Stimulated activated CD4-positive, alpha-beta T cell treated with anti-CD3 and anti-CD28 coated beads, TNF-alpha, amount 100 ng/mL, for 1 hour (primary cell): ENCODE measurements around the gene SVIL.
"Not testable (repeated sequence)": the region's sequence is repeated elsewhere in the genome, so short reads cannot be mapped to it uniquely, and the experiment has no call there.

ENCODE experiments used
- DNase-seq, 3 donors: peaks; one replicate each; pipeline ENCODE4 v3.0.0-alpha.2; 2020; ENCODE audit warnings: low read depth in 3 of 3, low spot score in 1 of 3

SVIL gene

GRCh38 chr10:29493697-29494096 lies 141.1 kb downstream of the SVIL start:
- DNase-seq, result no peak

- DNase-seq, result no peak
Observed at GRCh38 chr10:29492774-29493173, 142.0 kb downstream of the SVIL start.

DNA sequence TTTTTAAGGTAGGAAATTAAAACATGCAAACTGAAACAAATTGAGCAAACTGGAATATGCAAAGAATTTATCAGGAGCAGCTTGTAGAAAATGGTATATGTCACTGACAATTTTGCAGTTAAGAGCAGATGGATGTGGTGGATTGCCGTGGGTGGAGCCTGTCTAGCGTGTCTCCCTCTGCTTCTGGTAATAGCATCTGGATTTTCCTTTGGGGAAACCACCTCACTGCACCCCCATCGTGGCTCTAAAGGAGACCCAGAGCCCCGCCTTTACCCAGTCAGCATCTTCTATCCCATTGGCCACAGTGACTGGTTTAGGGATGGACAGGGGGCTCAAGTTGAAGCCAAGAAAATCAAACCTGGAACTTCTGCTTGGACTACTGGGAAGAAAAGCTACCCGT lies 142.9 kb downstream of the SVIL start:
- DNase-seq, result no peak

DNA sequence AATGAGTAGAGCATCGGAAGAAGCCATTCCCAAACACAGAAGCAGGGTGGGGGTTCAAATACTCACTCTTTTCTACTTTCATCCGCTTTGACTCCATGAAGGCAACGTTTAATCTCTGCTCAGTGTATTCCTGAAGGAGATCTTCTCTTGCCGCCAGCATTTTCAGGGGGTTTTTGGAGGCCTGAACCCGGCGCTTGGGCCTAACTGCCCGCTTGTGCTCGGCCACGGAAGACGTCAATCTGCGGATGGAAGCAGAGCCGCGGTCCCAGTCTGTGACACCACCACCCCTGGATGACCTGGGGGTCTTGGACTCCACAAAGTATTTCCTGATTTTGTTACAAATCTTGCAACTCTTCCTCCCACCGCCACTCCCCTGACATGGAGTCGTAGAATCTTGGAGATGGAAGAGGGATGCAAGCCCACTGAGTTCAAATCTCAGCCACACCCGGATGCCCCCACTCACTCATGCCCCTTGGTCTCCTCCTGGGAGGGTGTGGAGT lies 143.9 kb downstream of the SVIL start:
- not testable (repeated sequence) for DNase-seq

DNA sequence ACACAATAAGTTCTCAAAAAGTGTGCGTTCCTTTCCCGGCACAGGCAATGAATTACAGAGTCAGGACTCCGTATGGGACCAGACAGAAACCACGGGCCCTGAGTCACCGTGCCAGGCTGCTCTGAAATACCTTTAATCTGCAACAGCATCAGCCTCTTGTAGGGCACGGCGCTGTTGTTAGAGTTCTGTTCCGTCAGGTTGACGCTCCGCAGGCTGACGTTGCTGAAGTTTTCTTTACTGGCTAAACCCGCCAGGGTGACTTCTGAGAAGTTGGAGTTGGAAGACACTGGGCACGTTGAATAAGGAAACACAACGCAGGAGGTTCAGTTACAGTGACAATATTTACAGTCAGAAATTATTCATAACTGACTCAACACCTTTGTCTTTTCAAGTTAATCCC lies 146.3 kb downstream of the SVIL start:
- DNase-seq, result not testable (repeated sequence)

- DNase-seq, result not testable (repeated sequence)
Observed at GRCh38 chr10:29487884-29488266, 146.9 kb downstream of the SVIL start.

DNA sequence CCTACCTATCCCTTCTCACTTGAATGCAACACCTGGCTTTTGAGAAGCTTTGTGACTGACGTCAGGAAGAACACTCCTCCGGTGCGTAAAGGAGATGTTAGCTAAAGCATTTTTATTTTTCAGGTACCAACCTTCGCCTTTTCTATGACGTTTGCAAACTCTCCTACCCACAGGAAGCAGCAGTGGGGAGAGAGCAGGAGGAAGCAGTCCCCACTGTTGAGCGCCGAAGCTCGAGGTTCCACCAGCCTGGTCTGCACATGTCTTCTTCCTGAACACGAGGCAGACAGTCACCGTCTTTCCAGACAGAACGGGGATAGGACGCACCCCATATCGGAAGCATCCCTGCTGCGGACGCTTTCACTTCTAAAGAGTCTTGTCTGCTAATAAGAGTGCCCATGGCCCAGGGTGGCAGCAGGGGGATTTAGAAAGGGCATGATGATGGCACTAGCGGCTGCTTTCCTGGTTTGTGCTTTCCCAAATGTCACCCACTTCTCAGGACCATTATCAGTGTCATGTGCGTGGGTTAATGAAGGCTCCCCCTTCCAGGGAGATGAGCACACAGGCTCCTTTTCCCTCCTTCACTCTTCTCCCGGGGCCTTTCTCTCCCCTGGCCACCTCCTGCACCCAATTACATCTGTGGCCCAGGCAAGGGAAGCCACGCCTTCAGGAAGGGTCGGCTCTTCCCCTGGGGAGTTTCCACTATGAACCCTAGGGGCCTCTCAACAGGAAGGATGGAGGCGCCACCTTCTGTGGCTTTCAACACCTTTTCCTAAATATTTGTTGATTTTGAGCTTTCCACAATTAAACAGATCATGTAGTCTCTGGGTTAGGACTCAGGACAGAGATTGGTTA lies 147.5 kb downstream of the SVIL start:
- not testable (repeated sequence) for DNase-seq

GRCh38 chr10:29486433-29486832 lies 148.3 kb downstream of the SVIL start:
- no peak for DNase-seq

DNA sequence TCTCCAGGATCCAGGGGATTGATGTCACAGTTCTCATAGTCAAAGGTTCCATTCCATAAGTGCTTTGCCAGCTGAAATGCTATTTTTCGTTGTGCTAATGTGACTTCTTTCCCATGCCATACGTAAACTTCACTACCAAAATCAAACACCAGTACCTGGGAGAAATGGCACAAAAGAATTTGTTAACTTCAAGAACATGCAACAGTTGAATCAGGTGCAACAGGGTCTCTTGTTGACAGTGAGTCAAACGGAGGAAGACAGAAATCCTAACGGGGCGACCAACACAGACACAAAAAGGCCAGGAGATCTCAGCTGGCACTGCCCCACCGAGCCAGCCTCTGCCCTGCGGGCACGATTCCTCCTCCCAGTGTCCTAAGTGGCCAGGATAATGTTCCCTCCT lies 150.1 kb downstream of the SVIL start:
- not testable (repeated sequence) for DNase-seq

DNA sequence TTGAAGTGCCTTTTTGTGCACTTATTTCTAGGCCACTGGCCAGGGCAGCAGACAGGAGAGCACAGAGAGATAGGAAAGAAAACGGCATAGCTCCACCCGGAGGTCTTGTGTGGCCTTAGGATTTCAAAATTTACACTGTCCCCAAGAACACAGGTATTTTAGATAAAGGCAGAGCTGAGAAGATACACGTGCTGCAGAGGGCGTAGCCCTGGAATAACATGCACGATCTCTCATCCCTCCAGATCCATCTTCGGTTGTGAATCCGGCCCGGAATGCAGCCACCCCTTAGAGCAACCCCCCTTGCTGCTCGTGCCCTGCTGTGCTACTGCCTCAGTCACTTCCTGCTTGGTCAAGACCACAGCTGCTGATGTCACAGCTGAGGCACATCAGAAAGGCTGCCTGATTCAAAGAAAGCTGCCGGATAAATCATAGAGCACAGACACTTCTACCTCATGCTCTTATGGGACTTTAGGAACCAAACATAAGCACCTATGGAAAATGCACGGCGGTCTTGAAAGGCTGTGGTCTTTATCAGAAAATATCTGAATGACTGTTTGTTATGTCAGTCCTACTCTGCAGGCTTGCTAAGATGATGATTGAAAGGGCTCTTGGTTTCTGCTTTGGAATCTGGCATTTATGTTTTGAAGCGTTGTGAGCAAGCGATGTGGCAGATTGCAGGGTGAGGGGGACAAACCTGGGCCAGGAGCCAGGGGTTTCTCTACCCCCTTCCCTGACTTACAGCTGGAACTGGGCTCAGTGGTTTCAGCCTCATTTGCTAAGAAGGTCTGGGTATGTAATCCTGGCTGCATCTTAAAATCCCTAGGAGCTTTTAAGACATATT lies 152.0 kb downstream of the SVIL start:
- no peak for DNase-seq

DNA sequence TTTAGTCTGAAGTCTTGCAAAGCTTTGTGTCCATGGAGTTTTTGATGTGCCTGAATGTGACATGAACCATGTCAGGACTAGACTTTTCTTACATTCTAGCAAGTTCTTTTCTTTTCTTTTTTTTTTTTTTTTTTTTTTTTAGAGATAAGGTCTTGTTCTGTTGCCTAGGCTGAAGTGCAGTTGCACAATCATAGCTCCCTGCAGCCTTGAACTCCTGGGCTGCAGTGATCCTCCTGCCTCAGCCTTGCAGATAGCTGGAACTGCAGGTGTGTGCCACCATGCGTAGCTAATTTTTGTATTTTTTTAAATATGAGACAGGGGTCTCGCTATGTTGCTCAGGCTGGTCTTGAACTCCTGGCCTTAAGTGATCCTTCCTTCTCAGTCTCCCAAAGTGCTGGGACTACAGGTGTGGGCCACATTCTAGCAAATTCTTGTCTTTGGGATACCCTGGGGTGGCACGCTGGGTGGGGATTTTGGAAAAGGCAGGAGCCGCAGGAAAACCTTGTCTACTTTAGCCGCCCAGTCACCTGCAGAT lies 152.8 kb downstream of the SVIL start:
- DNase-seq, result no peak

GRCh38 chr10:29479981-29480954 lies 154.5 kb downstream of the SVIL start:
- DNase-seq, result no peak

DNA sequence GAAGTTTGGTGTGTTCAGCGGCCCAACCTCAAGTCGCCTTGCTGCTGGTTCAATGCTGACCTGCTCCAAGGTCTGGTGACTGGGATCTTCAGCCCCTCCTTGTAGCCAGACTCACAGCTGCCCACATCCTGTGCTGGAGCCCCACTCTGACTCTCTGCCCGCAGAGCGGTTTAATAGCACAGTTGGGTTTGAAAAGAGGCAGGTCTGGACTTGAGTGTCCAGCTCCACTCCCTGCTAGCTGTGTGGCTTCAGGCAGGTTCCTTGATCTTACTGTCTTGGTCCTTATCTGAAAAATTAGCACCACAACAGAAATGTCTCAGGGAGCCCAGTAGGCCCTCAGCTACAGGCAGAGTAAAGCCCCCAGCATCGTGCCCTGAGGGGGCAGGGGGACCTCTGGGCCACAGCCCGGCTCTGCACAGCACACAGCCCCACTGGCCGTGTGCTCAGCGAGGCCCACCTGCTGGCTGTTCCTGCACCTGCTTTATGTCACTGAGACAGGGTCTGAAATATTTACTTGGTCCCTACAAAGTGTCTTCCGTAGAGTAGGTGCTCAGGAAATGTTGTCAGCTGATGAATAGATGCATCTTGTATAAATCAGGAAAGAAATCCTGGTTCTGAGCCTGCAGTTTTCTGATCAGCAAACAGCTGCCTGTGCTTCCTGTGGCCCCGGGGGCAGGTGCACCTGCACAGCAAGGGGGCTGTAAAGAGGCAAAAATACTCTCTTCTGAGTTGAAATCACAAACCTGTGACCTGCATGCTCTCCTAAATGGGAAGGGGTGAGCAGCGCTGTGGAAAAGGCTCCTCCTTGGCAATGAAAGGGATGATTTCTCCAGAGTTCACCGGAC lies 155.5 kb downstream of the SVIL start:
- DNase-seq, result no peak

GRCh38 chr10:29473406-29474100 lies 161.2 kb downstream of the SVIL start:
- no peak for DNase-seq

DNA sequence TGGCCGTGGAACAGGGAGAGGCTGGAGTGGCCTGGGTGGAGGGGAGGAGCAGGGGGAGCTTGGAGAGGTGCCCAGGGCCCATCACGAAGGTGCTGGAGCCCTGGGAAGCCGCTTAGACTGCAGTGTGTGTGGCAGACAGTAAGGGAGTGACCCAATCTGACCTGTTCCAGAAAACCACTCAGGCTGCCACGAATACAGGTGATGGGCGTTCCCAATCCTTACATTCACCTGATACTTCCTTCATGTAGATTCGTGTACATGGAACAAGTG lies 161.7 kb downstream of the SVIL start:
- no peak for DNase-seq

- no peak for DNase-seq
Observed at GRCh38 chr10:29472301-29473086, 162.3 kb downstream of the SVIL start.

GRCh38 chr10:29471544-29471859 lies 163.3 kb downstream of the SVIL start:
- no peak for DNase-seq

DNA sequence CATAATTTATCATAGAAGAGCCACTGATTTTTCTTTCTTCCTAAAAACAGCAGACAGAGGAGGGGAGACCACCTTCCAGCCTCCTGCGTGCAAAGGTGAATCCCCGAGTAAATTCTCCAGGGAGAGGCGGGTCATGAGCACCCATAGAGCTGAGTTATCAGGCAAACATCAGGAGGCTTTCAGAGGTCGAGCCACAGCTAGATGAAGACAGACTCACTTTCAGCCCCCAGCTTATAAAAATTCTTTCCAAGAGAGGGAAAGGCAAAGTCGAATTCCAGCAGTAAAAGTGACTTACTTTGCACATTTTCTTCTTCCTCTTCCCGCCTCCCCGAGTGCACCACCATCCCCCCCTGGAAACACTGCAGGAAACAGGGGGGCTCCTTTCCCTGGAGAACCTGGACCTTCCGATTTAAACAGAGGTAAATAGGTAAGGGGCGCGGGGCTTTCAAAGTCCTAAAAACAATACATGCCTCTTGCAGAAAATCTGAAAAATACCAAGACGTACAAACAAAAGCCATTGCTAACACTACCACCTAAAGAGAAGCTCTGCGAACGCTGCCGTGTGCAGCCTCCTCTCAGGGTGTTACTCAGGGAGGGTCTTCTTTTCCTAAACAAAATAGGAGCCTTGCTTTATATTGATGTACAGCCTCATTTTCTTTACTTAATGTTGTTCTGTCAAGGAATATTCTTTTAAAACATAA lies 163.8 kb downstream of the SVIL start:
- DNase-seq, result no peak
